ENCODE results near the gene FAM3C.
"Not testable (repeated sequence)": the region's sequence is repeated elsewhere in the genome, so short reads cannot be mapped to it uniquely, and the experiment has no call there.

FAM3C gene

GRCh38 chr7:121395961-121396757 lies at the start of gene FAM3C:
TSS of gene FAM3C (minus strand) at chr7:121396308. CDS start at chr7:121382969, 13,339 bp downstream.
- peak; percentile 76 to 86 (median 79) for DNase-seq (ENCODE audit: low read depth in 3 of 3)

DNA sequence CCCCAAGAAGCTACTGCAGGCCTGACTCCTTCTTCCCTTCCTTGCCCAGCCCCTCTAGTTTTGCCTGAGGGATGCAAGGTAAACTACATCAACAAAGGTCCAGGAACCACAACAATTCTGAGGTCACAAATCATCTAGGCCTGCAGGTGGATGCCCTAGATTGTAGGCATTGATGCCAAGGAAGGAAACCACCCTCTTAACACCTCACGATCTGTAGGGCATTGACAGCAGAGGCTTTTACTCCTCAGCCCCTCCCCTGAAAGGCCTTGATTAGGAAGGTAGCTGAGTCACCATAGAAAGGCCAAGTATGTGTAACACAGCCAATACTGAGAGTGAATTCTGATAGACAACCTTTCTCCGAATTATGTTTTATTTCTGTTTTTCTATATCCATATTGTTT lies 46.7 kb upstream of the FAM3C start:
- DNase-seq (ENCODE audit: low read depth in 3 of 3): no peak

DNA sequence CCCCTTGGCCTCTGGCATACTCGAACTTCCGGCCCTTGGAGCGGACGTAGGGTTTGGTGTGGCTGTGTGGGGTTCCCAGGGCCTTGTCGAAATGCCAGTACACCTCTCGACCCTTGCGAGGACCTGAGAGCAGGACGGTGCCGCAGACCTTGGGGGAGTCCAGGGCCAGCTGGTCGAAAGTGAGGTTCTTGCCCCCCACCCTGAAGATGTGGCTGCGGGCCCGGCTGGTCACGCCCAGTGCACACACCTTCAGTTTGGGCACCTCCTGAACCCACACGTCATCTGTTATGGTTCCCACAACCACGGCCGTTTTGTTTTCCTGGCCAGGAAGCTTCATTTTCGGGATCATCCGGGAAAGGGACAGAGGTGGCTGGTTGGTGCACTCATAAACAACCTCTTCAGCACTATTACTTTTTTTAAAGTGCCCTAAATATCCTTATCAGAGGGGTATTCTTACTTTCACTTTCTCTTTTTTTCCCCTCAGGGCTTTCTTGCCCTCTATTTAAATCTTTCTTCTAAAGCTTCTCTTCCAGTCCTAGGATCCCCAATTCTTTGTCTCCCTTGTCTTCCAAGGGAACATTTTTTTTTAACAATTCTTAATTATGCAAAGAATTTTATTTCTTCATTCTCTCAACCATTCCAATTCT lies 44.9 kb upstream of the FAM3C start:
- no peak for DNase-seq (ENCODE audit: low read depth in 3 of 3)

DNA sequence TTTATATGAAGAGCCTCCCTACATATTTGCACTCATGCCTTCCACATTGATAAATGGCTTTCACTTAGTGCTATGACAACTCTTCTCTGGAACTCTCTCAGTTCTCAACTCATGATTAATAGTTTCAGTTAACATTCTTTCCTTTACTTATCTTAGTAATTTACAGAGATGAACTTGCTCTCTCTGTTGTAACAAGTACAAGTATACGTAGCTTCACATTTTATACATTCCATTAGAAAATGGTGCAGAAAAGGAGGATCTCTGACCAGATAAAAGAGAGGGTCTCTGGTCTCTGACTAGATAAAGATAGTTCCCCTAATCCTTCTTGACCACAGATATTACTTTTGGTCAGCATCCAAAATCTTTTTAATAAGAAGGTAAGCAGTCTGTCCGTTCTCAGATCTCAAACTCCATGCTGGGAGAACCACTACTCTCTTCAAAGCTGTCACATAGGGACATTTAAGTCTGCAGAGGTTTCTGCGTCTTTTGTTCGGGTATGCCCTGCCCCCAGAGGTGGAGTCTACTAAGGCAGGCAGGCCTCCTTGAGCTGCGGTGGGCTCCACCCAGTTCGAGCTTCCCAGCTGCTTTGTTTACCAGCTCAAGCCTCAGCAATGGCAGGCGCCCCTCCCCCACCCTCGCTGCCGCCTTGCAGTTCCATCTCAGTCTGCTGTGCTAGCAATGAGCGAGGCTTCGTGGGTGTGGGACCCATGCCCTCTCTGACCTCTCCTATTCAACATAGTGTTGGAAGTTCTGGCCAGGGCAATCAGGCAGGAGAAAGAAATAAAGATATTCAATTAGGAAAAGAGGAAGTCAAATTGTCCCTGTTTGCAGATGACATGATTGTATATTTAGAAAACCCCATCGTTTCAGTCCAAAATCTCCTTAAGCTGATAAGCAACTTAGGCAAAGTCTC lies 42.2 kb upstream of the FAM3C start:
- peak; percentile 23 to 68 (median 31) for DNase-seq (ENCODE audit: low read depth in 3 of 3)

GRCh38 chr7:121437470-121437869 lies 41.4 kb upstream of the FAM3C start:
- DNase-seq (ENCODE audit: low read depth in 3 of 3): no peak

DNA sequence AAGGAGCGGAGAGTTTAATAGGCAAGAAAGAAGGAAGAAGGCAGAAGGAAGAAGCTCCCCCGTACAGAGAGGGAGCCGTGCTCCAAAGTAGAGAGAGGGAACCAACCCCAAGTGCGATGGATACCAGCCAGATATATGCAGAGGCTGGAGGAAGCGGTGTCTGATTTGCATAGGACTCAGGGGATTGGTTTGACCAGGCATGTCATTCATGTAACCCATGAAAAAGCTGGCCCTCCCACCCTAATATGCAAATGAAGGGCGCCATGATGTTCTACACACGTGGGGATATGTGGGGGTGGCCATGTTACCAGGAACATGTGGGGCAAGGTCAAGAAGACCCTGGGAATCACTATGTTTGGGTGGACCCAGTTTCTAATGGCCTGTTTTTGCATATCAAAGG lies 40.6 kb upstream of the FAM3C start:
- no peak for DNase-seq (ENCODE audit: low read depth in 3 of 3)

GRCh38 chr7:121436136-121436535 lies 40.0 kb upstream of the FAM3C start:
- no peak for DNase-seq (ENCODE audit: low read depth in 3 of 3)

GRCh38 chr7:121433775-121434174 lies 37.7 kb upstream of the FAM3C start:
- no peak for DNase-seq (ENCODE audit: low read depth in 3 of 3)

- DNase-seq (ENCODE audit: low read depth in 3 of 3): not testable (repeated sequence)
Observed at GRCh38 chr7:121432486-121432885, 36.4 kb upstream of the FAM3C start.

- DNase-seq (ENCODE audit: low read depth in 3 of 3): no peak
Observed at GRCh38 chr7:121431996-121432395, 35.9 kb upstream of the FAM3C start.

DNA sequence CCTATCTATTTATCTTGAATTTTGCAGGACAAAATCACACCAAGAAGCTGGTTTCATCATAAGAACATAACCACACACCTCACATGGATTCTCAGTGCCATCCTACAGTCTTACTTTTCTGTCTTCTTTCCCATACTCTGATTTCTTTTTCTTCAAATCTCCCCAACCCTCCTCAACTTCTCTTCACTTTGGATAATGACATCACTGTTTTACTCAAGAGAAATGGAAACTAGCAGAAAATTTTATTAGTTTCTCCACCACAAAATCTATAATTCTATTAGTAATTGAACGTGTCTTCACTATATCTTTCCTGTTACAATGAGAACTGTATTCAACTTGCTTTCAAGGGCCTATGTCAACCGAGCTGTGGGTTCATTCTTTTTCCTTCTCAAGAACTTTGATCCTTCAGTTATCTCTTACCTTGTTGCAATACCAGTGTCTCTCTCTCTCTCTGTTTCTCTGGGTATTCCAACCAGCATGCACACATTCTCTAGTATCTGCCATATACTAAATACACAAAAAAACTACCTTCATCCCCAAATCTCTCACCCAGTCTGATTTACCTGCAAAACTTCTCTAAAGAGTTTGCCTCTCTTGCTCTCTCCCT lies 35.4 kb upstream of the FAM3C start:
- no peak for DNase-seq (ENCODE audit: low read depth in 3 of 3)

DNA sequence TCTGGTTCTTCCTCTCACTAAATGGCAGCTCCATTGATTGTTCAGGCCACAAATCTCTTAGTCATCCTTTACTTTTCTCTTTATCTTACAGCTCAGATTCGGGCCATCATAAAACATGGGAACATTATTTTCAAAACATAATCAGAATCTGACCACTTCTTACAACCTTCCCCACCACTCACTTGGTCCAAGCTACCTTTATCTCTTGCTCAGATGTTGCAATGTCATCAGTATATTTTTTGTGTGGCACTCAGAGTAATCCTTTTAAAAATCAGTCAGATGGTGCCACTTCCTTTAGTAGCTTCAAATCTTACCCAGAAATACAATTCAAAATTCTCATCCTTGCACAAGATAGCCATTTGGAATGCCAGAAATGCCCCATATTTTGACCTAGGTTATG lies 34.5 kb upstream of the FAM3C start:
- DNase-seq (ENCODE audit: low read depth in 3 of 3): no peak

DNA sequence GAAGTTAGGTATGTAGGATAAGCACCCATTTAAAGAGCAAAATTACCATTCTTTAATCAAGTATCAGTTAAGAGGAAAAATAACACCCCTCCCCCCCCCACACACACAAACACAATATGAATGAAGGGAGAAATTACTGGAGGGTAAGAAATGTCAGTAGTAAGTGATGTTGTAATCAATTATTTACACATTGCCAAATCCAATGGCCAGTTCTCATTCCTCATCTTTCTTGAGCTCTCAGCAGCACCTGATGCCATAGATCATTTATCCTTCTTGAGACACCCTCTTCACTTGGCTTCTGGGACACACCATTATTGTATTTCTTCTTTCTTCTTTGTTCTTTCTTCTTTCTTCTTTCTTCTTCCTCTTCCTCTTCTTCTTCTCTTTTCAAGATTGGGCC lies 33.7 kb upstream of the FAM3C start:
- DNase-seq (ENCODE audit: low read depth in 3 of 3): no peak

GRCh38 chr7:121428855-121429489 lies 32.9 kb upstream of the FAM3C start:
- no peak for DNase-seq (ENCODE audit: low read depth in 3 of 3)

- DNase-seq (ENCODE audit: low read depth in 3 of 3): not testable (repeated sequence)
Observed at GRCh38 chr7:121421743-121422142, 25.6 kb upstream of the FAM3C start.

- DNase-seq (ENCODE audit: low read depth in 3 of 3): no peak
Observed at GRCh38 chr7:121420976-121421375, 24.9 kb upstream of the FAM3C start.

GRCh38 chr7:121419201-121420148 lies 23.4 kb upstream of the FAM3C start:
- DNase-seq (ENCODE audit: low read depth in 3 of 3): no peak

DNA sequence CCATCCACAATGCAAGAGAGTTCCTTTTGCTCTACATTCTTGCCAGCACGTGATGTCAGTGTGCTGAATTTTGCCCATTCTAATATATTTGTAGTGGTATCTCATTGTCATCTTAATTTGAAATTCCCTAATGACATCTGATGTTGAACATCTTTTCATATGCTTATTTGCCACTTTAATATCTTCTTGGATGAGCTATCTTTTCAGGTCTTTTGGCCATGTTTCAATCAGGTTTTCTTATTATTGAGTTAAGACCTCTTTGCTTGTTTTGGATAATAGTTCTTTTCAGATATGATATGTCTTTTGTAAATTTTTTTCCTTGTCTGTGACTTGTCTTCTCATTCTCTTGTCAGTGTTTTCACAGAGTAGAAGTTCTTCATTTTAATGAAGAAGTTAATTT lies 20.4 kb upstream of the FAM3C start:
- DNase-seq (ENCODE audit: low read depth in 3 of 3): no peak

DNA sequence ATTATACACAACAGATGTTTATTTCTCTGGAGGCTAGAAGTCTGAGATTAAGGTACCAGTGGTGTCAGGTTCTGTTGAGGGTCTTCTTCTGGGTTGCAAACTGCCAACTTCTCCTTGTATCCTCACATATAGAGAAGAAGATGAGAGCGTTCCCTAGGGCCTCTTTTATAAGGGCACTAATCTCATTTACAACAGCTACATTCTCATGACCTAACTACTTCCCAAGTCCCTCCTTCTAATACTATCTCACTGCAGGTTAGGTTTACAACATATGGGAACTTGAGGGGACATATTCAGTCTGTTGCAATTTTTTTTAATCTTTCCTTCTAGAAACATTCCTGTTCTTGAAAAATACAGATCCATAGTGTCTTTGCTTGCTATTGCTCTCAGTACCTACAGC lies 18.3 kb upstream of the FAM3C start:
- DNase-seq (ENCODE audit: low read depth in 3 of 3): no peak

DNA sequence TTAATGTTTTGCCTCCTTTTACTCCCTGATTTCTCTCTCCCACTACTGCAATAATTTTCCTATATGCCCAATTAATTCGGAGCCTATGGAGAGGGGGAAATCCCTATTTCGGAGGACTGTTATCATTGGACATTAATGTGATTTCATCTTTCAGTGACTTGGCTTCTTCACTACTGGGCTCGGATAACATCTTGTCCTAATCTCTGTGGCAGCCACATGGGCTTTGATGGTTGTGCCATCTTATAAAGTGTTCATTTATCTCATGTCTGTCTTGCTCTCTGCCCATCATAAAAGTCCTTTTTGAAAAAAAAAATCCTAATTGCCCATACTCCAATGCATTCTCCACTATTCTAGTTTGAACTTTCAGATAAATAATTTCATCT lies 15.5 kb upstream of the FAM3C start:
- DNase-seq (ENCODE audit: low read depth in 3 of 3): no peak
